Caco-2 (cell line): ENCODE measurements around the gene CDH13. TPM values are rescaled to one million over a fixed set of nuclear protein-coding genes. Genes with fewer than 3 reads are reported as not detected.

Experiments used
- BruUV-seq: library from RNA; stranded (reverse); fragments of 400-500 nt; replicated peaks from 2 replicates; lab custom pipeline; 2021; lab: Mats Ljungman, UMichigan
- CTCF ChIA-PET: fragments of 300-600 bp; sonication (Branson Sonifier 250); formaldehyde crosslinking; loops from one replicate; lab custom pipeline; 2022; ENCODE audit warnings: antibody characterized with exemption; lab: Charles Lee
- POLR2A ChIA-PET: fragments of 300-600 bp; sonication (Branson Sonifier 250); formaldehyde crosslinking; loops from one replicate; lab custom pipeline; 2022; ENCODE audit warnings: antibody characterized with exemption; lab: Charles Lee
- DNase-seq, 2 experiments: peaks; one replicate each; pipeline versions ENCODE4 v3.0.0 to v3.0.0-alpha.2; 2020 to 2022
- H3K27me3 ChIP-seq: replicated peaks from 2 replicates; pipeline ENCODE4 v1.6.0; 2011; ENCODE audit warnings: low read length; ENCODE audit not compliant: control insufficient read depth, insufficient read depth
- H3K36me3 ChIP-seq: 2 replicates; pipeline ENCODE4 v1.5.1; 2011; ENCODE audit warnings: low read length; ENCODE audit not compliant: control insufficient read depth, insufficient read depth
- H3K4me1 ChIP-seq: fragments of 250-450 bp; sonication (Bioruptor Pico); 2 replicates; pipeline ENCODE4 v1.5.1; 2020; ENCODE audit warnings: mild to moderate bottlenecking
- H3K4me3 ChIP-seq: 2 replicates; pipeline ENCODE4 v1.5.1; 2011; ENCODE audit warnings: low read depth, mild to moderate bottlenecking, control low read depth, low read length
- H3K9me3 ChIP-seq: fragments of 250-450 bp; sonication (Bioruptor Pico); 2 replicates; pipeline ENCODE4 v1.5.1; 2020; ENCODE audit warnings: mild to moderate bottlenecking, moderate library complexity
- H3K27ac Mint-ChIP-seq: one replicate; pipeline ENCODE4 v1.8.0; 2022; ENCODE audit warnings: mixed read lengths; ENCODE audit not compliant: unreplicated experiment
- H3K27me3 Mint-ChIP-seq: one replicate; pipeline ENCODE4 v1.8.0; 2022; ENCODE audit warnings: mixed read lengths; ENCODE audit not compliant: insufficient read depth, unreplicated experiment
- H3K36me3 Mint-ChIP-seq: one replicate; pipeline ENCODE4 v1.8.0; 2022; ENCODE audit warnings: mild to moderate bottlenecking, mixed read lengths; ENCODE audit not compliant: insufficient read depth, unreplicated experiment
- H3K4me1 Mint-ChIP-seq: one replicate; pipeline ENCODE4 v1.8.0; 2022; ENCODE audit warnings: low read depth, mixed read lengths; ENCODE audit not compliant: unreplicated experiment
- H3K4me3 Mint-ChIP-seq: one replicate; pipeline ENCODE4 v1.8.0; 2022; ENCODE audit warnings: mild to moderate bottlenecking, moderate library complexity, mixed read lengths; ENCODE audit not compliant: unreplicated experiment
- H3K9me3 Mint-ChIP-seq: one replicate; pipeline ENCODE4 v1.8.0; 2022; ENCODE audit warnings: mixed read lengths; ENCODE audit not compliant: unreplicated experiment
- intact Hi-C: fragments of 100-400 bp; cut with micrococcal nuclease; formaldehyde crosslinking; loops from one replicate; pipeline ENCODE4 v1.10.0; 2022; ENCODE audit not compliant: unreplicated experiment
- total RNA-seq: library from RNA; stranded (reverse); gene quantifications from 2 replicates; pipeline ENCODE4 v1.2.3, GENCODE V29; 2022
- TF ChIP-seq, protein P1 (sequence below), 2 experiments: fragments of 200-600 bp in 1 of 2; IDR thresholded peaks; 1 replicate in 1 of 2; 2 replicates in 1 of 2; pipeline versions ENCODE4 v1.5.1 to v1.8.0; 2011 to 2022; ENCODE audit warnings: antibody characterized with exemption in 1 of 2, control low read depth in 1 of 2, inconsistent platforms in 1 of 2, low read depth in 1 of 2, low read length in 1 of 2, mild to moderate bottlenecking in 1 of 2, moderate library complexity in 1 of 2; ENCODE audit not compliant: insufficient read depth in 1 of 2, severe bottlenecking in 1 of 2, unreplicated experiment in 1 of 2

Gene CDH13
- total RNA-seq, 1 experiment from 2014 or later, result 2.2 TPM

DNA sequence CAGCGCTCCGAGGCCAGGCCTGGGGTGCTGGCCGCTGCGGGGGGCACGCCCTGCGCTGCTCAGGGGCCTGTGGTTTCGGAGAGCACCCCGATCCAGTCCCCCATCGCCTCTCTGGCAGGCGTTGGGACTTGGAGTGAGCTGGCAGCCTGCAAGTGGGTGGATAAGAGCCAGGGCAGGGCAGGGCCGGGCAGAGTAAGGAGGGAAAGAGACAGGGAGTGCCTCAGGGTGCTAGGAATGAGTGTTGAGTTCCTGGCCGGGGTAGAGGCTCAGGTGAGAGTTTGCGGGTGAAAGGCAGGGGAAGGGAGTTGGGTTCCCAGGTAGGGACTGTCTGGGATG is 1.3 kb downstream of the CDH13 start:
- BruUV-seq, result no TSS peak
- ChIA-PET CTCF (no interaction called here), POLR2A (no interaction called here)
- peak overlapping the region; percentile 65 for H3K27ac Mint-ChIP-seq
- TF ChIP-seq, protein P1, sequence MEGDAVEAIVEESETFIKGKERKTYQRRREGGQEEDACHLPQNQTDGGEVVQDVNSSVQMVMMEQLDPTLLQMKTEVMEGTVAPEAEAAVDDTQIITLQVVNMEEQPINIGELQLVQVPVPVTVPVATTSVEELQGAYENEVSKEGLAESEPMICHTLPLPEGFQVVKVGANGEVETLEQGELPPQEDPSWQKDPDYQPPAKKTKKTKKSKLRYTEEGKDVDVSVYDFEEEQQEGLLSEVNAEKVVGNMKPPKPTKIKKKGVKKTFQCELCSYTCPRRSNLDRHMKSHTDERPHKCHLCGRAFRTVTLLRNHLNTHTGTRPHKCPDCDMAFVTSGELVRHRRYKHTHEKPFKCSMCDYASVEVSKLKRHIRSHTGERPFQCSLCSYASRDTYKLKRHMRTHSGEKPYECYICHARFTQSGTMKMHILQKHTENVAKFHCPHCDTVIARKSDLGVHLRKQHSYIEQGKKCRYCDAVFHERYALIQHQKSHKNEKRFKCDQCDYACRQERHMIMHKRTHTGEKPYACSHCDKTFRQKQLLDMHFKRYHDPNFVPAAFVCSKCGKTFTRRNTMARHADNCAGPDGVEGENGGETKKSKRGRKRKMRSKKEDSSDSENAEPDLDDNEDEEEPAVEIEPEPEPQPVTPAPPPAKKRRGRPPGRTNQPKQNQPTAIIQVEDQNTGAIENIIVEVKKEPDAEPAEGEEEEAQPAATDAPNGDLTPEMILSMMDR (IDR thresholded peaks at IDR 0.05; ENCODE audit: insufficient read depth in 1 of 2, low read depth in 1 of 2, low read length in 1 of 2, severe bottlenecking in 1 of 2, unreplicated experiment in 1 of 2), result no peak
- H3K9me3 ChIP-seq, result no peaks in the 10 kb centered on the region
- H3K27me3 ChIP-seq, result no peaks in the 10 kb centered on the region
- H3K4me3 Mint-ChIP-seq, result peak overlapping the region; percentile 74
- intact Hi-C loops, result no loop called here
- H3K36me3 ChIP-seq, result no peaks in the 10 kb centered on the region
- H3K9me3 Mint-ChIP-seq, result no peaks in the 10 kb centered on the region
- no peak for DNase-seq
- peaks cover 30% of the 10 kb centered on the region for H3K4me1 Mint-ChIP-seq
- peaks cover 13% of the 10 kb centered on the region for H3K27me3 Mint-ChIP-seq
- peak overlapping the region; percentile 40 for H3K4me3 ChIP-seq
- no peaks in the 10 kb centered on the region for H3K36me3 Mint-ChIP-seq
- peaks cover 28% of the 10 kb centered on the region for H3K4me1 ChIP-seq

DNA sequence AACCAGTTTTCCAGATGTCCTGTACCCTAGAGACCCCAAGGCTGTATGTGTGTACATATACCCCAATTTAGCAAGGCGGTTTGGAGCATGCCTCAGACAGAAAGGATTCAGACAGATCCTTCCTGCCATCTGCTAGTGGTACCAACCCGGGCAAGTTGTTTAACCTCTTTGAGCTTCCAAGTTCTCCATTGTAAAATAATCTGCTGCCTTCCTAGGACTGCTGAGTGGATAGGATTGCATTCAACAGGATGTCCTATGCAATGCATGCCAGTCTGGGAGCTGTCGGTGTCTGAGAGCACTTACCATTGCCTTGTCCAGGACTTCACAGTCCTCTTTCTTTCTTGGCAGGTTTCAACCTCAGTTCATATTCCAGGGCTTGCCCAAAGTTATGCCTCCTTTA is 1.9 kb downstream of the CDH13 start:
- BruUV-seq, result no TSS peak
- no peak overlapping the region for H3K4me3 ChIP-seq

DNA sequence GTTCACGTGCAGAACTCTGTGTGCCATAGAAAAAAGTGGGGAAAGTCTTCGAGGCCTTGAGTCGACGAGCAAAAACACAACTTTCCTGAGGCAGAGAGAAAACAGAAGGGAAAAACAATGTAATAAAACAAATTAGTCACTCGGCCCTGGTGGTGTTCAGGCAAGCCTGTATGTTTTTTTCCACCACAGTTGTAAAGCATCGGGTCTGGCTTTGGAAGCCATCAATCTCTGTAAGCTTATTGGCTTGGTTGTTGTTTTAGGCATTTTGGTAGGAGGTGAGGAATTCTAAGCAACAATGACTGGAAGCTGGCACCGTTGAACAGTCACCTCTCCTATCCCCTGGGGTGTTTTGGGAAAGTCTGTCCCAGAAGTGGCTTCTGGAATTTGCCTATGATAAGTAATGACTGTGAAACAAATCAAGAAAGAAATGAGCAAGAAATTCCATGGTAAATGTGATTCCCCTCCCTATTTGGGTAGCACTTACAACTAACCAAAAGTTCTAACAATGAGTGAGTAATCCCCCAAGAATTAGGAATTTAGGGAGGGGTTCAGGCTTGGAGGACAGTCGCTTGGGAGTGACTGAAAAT is 2.8 kb downstream of the CDH13 start:
- ChIA-PET POLR2A (no interaction called here), CTCF (interaction anchor here (2.5 kb wide), 1 partner anchor 10 kb away, joined by 20 read pairs; no protein-coding TSS in a partner anchor)
- H3K36me3 Mint-ChIP-seq, result no peaks in the 10 kb centered on the region
- H3K27me3 Mint-ChIP-seq, result peaks cover 13% of the 10 kb centered on the region
- Histone ChIP-seq H3K36me3 (no peaks in the 10 kb centered on the region), H3K27me3 (no peaks in the 10 kb centered on the region), H3K4me3 (no peak overlapping the region), H3K4me1 (peaks cover 28% of the 10 kb centered on the region), H3K9me3 (no peaks in the 10 kb centered on the region)
- H3K4me3 Mint-ChIP-seq, result no peak overlapping the region
- DNase-seq, result no peak
- peaks cover 30% of the 10 kb centered on the region for H3K4me1 Mint-ChIP-seq
- BruUV-seq, result no TSS peak
- intact Hi-C loops, result loop anchor here (1.0 kb wide), 2 partner anchors 109 to 586 kb away; no protein-coding TSS in a partner anchor
- H3K27ac Mint-ChIP-seq, result peak overlapping the region; percentile 50
- H3K9me3 Mint-ChIP-seq, result no peaks in the 10 kb centered on the region
- TF ChIP-seq, protein P1 (IDR thresholded peaks at IDR 0.05; ENCODE audit: insufficient read depth in 1 of 2, low read depth in 1 of 2, low read length in 1 of 2, severe bottlenecking in 1 of 2, unreplicated experiment in 1 of 2), result no peak

More for the DNA sequence above, 1.9 kb downstream of the CDH13 start:
- Histone ChIP-seq H3K9me3 (no peaks in the 10 kb centered on the region), H3K27me3 (no peaks in the 10 kb centered on the region), H3K4me1 (peaks cover 28% of the 10 kb centered on the region), H3K36me3 (no peaks in the 10 kb centered on the region)
- ChIA-PET POLR2A (no interaction called here), CTCF (no interaction called here)
- intact Hi-C loops, result no loop called here
- DNase-seq, result no peak
- TF ChIP-seq, protein P1 (IDR thresholded peaks at IDR 0.05; ENCODE audit: insufficient read depth in 1 of 2, low read depth in 1 of 2, low read length in 1 of 2, severe bottlenecking in 1 of 2, unreplicated experiment in 1 of 2), result no peak
- no peaks in the 10 kb centered on the region for H3K36me3 Mint-ChIP-seq
- H3K27me3 Mint-ChIP-seq, result peaks cover 13% of the 10 kb centered on the region
- H3K4me3 Mint-ChIP-seq, result no peak overlapping the region
- no peak overlapping the region for H3K27ac Mint-ChIP-seq
- H3K9me3 Mint-ChIP-seq, result no peaks in the 10 kb centered on the region
- H3K4me1 Mint-ChIP-seq, result peaks cover 30% of the 10 kb centered on the region
